ENCODE data around the gene RALGPS1. TPM values are rescaled to one million over a fixed set of nuclear protein-coding genes. Genes with fewer than 3 reads are reported as not detected.

RALGPS1 gene
- polyA plus RNA-seq, 1 of the 3 experiments (the other 2 are of a cell fraction), result 3.9 TPM

DNA sequence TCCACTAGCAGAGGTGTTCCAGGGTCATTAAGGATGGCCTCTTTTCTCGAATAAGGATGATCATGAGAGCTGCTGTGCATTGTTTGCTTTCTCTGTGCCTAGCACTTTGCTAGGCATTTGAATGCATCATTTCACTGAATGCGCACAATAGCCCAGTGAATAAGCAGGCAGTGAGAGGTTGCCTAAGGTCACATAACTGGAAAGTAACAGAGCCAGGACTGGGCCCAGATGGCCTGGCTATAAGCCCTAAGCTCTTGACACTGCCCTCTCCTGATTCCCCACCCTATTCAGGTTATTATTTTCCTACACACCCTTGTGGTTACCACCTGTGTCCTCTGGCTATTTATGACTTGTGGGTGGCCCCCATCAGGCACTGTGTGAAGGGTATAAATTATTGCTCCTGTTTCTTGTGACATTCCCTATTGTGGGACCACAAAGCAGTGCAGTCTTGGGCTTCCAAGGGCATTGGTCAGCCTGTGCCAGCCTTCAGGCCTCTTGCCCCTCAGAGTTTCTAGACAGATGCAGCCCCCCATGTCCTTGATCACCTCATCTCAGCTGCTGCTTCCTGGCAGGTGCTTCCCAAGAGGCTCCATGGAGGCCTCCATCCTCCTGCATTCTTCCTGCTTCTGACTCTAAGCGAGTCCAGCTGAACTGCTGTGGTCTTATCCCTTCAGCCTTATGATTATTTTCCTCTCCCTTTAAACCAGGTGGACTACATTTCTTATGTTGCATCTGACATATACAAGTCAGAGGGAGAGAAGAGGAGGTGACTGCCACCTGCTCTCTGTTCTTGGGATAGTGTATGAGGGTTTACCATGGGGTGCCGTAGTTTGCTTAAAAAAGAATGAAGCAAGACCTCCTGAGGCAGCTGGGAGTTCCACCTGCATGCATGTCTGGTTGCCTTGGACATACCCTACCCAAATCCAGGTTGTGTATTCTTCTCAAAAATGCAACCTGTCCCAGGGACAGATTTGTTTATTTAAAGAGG, 160.3 kb downstream of the RALGPS1 start:
- WGBS (ENCODE audit: low lambda C conversion rate), result 91% methylated on average over 4 of the region's 4 CpGs
- Histone ChIP-seq H4K20me1 (ENCODE audit: insufficient read depth) (no peaks in the 10 kb centered on the region), H3K9me2 (no peaks in the 10 kb centered on the region), H3K27ac (ENCODE audit: low read depth in 2 of 2, low read length in 1 of 2) (no peak overlapping the region), H3F3A (replicated peaks; ENCODE audit: insufficient read depth) (no peaks in the 10 kb centered on the region), H3K27me3 (ENCODE audit: insufficient read depth) (no peaks in the 10 kb centered on the region), H3K4me2 (no peak overlapping the region), H2AFZ (ENCODE audit: low read depth) (no peak overlapping the region), H3K9ac (no peak overlapping the region), H3K4me3 (ENCODE audit: low read depth in 2 of 2, low read length in 1 of 2) (no peak overlapping the region), H3K79me2 (ENCODE audit: insufficient read depth) (no peaks in the 10 kb centered on the region), H3K9me3 (peaks cover 10% of the 10 kb centered on the region; the same call in 1 of the 2 replicates), H3K36me3 (replicated peaks in 1 of 2; ENCODE audit: control insufficient read depth in 1 of 2, insufficient read depth in 2 of 2, low read length in 1 of 2) (peaks cover 0 to 2% of the 10 kb centered on the region in 2 experiments), H3K4me1 (ENCODE audit: control insufficient read depth in 1 of 2, insufficient read depth in 2 of 2, low read depth in 1 of 2, low read length in 1 of 2) (peaks cover 0 to 8% of the 10 kb centered on the region in 2 experiments; a peak in 1 of 4 replicates)
- TF ChIP-seq EZH2phosphoT487 (IDR thresholded peaks at IDR 0.05; ENCODE audit: borderline replicate concordance, low read depth) (no peak), NRF1 (IDR thresholded peaks at IDR 0.05; ENCODE audit: low read depth, low read length) (no peak)
- TF ChIP-seq, protein P1, sequence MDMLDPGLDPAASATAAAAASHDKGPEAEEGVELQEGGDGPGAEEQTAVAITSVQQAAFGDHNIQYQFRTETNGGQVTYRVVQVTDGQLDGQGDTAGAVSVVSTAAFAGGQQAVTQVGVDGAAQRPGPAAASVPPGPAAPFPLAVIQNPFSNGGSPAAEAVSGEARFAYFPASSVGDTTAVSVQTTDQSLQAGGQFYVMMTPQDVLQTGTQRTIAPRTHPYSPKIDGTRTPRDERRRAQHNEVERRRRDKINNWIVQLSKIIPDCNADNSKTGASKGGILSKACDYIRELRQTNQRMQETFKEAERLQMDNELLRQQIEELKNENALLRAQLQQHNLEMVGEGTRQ (IDR thresholded peaks at IDR 0.05; ENCODE audit: borderline replicate concordance, low read depth, low read length), result no peak
- CTCF ChIA-PET, result interaction anchor here (0.6 to 0.7 kb wide), 2 partner anchors 236 to 879 kb away, joined by 3 read pairs; no protein-coding TSS in a partner anchor
- POLR2A ChIA-PET, result no interaction called here
- DNase-seq, result no peak

DNA sequence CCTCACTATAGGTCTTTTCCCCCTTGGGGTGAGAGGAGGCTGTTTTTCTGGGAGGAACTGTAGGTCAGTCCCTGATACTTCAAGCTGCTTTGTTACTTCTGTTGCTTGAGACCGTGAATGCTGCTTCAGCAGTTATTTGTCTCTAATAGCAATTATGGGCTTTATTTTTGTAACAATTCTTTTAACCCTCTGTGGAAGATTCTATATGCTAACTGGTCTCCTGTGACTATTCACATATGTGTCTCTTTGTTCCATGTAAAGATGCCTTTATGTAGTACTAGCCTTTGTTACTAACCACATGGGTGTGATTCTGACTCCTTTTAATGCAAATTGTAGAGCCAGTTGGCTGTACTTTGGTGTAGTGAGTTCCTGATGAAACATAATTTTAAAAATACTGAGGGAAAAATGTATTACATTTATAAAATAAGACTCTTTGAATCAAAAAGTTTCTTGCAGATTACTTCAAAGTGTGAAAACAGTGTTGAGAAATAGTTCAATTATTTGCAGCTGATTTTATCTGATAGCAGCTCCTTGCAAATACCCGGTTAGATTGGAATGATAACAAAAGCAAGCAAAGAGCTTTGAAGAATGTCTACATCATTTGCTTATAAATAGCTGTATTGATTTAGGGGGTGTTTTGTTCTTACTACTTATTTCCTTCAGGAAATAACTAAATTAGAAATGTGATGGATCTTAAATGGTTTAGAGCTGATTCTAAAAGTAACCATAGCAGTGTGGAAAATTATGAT, 161.2 kb downstream of the RALGPS1 start:
- Histone ChIP-seq H3F3A (replicated peaks; ENCODE audit: insufficient read depth) (no peaks in the 10 kb centered on the region), H3K4me3 (ENCODE audit: low read depth in 2 of 2, low read length in 1 of 2) (no peak overlapping the region), H3K9me3 (peaks cover 10% of the 10 kb centered on the region; the same call in 1 of the 2 replicates), H3K79me2 (ENCODE audit: insufficient read depth) (no peaks in the 10 kb centered on the region), H3K27ac (ENCODE audit: low read depth in 2 of 2, low read length in 1 of 2) (no peak overlapping the region), H3K27me3 (ENCODE audit: insufficient read depth) (no peaks in the 10 kb centered on the region), H4K20me1 (ENCODE audit: insufficient read depth) (no peaks in the 10 kb centered on the region), H3K4me1 (ENCODE audit: control insufficient read depth in 1 of 2, insufficient read depth in 2 of 2, low read depth in 1 of 2, low read length in 1 of 2) (peaks cover 0 to 8% of the 10 kb centered on the region in 2 experiments; a peak in 1 of 4 replicates), H3K36me3 (replicated peaks in 1 of 2; ENCODE audit: control insufficient read depth in 1 of 2, insufficient read depth in 2 of 2, low read length in 1 of 2) (peaks cover 0 to 2% of the 10 kb centered on the region in 2 experiments), H3K4me2 (no peak overlapping the region), H3K9ac (no peak overlapping the region), H3K9me2 (no peaks in the 10 kb centered on the region), H2AFZ (ENCODE audit: low read depth) (no peak overlapping the region)
- WGBS (ENCODE audit: low lambda C conversion rate), result 69% methylated on average over 2 of the region's 2 CpGs
- no peak for TF ChIP-seq NFIC (IDR thresholded peaks at IDR 0.05; ENCODE audit: borderline replicate concordance)
- no peak for TF ChIP-seq CHD2 (IDR thresholded peaks at IDR 0.05; ENCODE audit: low read length, partially characterized antibody)
- TF ChIP-seq, protein P2, sequence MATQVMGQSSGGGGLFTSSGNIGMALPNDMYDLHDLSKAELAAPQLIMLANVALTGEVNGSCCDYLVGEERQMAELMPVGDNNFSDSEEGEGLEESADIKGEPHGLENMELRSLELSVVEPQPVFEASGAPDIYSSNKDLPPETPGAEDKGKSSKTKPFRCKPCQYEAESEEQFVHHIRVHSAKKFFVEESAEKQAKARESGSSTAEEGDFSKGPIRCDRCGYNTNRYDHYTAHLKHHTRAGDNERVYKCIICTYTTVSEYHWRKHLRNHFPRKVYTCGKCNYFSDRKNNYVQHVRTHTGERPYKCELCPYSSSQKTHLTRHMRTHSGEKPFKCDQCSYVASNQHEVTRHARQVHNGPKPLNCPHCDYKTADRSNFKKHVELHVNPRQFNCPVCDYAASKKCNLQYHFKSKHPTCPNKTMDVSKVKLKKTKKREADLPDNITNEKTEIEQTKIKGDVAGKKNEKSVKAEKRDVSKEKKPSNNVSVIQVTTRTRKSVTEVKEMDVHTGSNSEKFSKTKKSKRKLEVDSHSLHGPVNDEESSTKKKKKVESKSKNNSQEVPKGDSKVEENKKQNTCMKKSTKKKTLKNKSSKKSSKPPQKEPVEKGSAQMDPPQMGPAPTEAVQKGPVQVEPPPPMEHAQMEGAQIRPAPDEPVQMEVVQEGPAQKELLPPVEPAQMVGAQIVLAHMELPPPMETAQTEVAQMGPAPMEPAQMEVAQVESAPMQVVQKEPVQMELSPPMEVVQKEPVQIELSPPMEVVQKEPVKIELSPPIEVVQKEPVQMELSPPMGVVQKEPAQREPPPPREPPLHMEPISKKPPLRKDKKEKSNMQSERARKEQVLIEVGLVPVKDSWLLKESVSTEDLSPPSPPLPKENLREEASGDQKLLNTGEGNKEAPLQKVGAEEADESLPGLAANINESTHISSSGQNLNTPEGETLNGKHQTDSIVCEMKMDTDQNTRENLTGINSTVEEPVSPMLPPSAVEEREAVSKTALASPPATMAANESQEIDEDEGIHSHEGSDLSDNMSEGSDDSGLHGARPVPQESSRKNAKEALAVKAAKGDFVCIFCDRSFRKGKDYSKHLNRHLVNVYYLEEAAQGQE (IDR thresholded peaks at IDR 0.05; ENCODE audit: low read depth, low read length), result no peak
- no peak for TF ChIP-seq SIN3A (IDR thresholded peaks at IDR 0.05; ENCODE audit: borderline replicate concordance, low read depth, low read length)
- no peak for TF ChIP-seq GATA2 (CRISPR knock-in tag; IDR thresholded peaks at IDR 0.05)
- ChIA-PET CTCF (interaction anchor here (0.6 kb wide), 1 partner anchor 878 kb away, joined by 3 read pairs; no protein-coding TSS in a partner anchor), POLR2A (no interaction called here)
- no peak for DNase-seq
